Aorta (tissue), 5 donors: ENCODE data around the gene ATP6AP1. TPM values are rescaled to one million over a fixed set of nuclear protein-coding genes. Genes with fewer than 3 reads are reported as not detected.

ENCODE experiments used
- ATAC-seq: fragments of 200-7000 bp; cut with Tn5 transposase; one replicate; pipeline ENCODE4 v1.9.1; 2022; ENCODE audit warnings: moderate library complexity; ENCODE audit not compliant: low FRiP score
- DNase-seq, 2 donors: peaks; one replicate each; pipeline ENCODE4 v3.0.0-alpha.2; 2020
- H3K27ac ChIP-seq, 2 donors: one replicate each; pipeline ENCODE4 v1.5.1; 2013; ENCODE audit warnings: low read length in 2 of 2, mild to moderate bottlenecking in 2 of 2, moderate library complexity in 2 of 2, control low read depth in 1 of 2, inconsistent platforms in 1 of 2, low read depth in 1 of 2
- H3K27me3 ChIP-seq, 2 donors: one replicate each; pipeline ENCODE4 v1.6.1; 2013; ENCODE audit warnings: control low read depth in 1 of 2, low read length in 1 of 2, mild to moderate bottlenecking in 1 of 2, moderate library complexity in 1 of 2; ENCODE audit not compliant: insufficient read depth in 2 of 2, control insufficient read depth in 1 of 2
- H3K36me3 ChIP-seq, 2 donors: one replicate each; pipeline ENCODE4 v1.6.1; 2013; ENCODE audit warnings: control low read depth in 1 of 2, low read length in 1 of 2, mild to moderate bottlenecking in 1 of 2; ENCODE audit not compliant: insufficient read depth in 2 of 2, control insufficient read depth in 1 of 2
- H3K4me1 ChIP-seq, 2 donors: one replicate each; pipeline ENCODE4 v1.6.1; 2013; ENCODE audit warnings: low read length in 2 of 2, control low read depth in 1 of 2, mild to moderate bottlenecking in 1 of 2, moderate library complexity in 1 of 2; ENCODE audit not compliant: insufficient read depth in 2 of 2, control insufficient read depth in 1 of 2
- H3K4me3 ChIP-seq, 2 donors: one replicate each; pipeline ENCODE4 v1.5.1; 2013; ENCODE audit warnings: low read length in 2 of 2, control low read depth in 1 of 2, mild to moderate bottlenecking in 1 of 2
- H3K9me3 ChIP-seq: one replicate; pipeline ENCODE4 v1.6.1; 2013; ENCODE audit warnings: mild to moderate bottlenecking, low read length; ENCODE audit not compliant: control insufficient read depth
- WGBS, 2 donors: extraction: QIAGEN DNeasy Blood & Tissue Kit; methylation state at CpG; one replicate each; pipeline ENCODE4 v1.1.7; 2013; 5-methylcytosine and 5-hydroxymethylcytosine counted together
- intact Hi-C, 2 donors: fragments of 100-400 bp; cut with DNase I; formaldehyde crosslinking; loops; one replicate each; pipeline versions ENCODE4 v1.14.2 to v1.15.0; 2022
- polyA plus RNA-seq, 2 donors: library from polyadenylated mRNA; stranded (reverse); fragments of 200-250 nt; gene quantifications; one replicate each; pipeline ENCODE4 v1.2.3, GENCODE V29; 2013
- total RNA-seq, 2 donors: library from RNA; stranded (reverse); fragmentation: NEBNext Ultra II Directional; extraction: Animal tissue kit (Norgen Biotek cat#: 25700); gene quantifications; one replicate each; pipeline ENCODE4 v1.2.1, GENCODE V29; 2021
- donor health status: healthy with polysubstance abuse.
- donor health status: Bipolar disorder and iron deficiency.
- donor health status: DM: no; HTN: no; CAD: no.
- donor health status: DM: no; HTN: no; CAD: no.
- donor health status: DM: yes; HTN: yes; CAD: no.

The ATP6AP1 gene
- total and polyA plus RNA-seq, 4 donors, result 44.1 to 77.5 (median 63.4) TPM

DNA sequence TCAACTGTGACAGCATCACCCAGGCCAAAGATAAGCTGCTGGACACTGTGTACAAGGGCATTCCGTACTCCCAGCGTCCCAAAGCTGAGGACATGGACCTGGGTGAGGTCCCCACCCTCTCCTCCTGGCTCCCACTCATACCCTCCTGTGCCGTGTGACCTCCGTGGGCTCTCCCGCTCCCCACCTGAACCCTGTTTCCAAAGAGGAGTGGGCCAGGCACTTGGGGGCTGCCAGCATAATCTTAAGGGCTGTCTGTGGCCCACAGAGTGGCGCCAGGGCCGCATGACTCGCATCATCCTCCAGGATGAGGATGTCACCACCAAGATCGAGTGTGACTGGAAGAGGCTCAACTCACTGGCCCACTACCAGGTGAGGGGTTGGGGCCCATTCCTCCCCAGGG lies 40.6 kb downstream of the ATP6AP1 start:
- WGBS, 2 donors, result 83 to 85% methylated on average over 9 of the region's 9 CpGs
- peaks cover 0 to 16% of the 10 kb centered on the region in 2 donors for H3K36me3 ChIP-seq
- intact Hi-C loops, result no loop called here

DNA sequence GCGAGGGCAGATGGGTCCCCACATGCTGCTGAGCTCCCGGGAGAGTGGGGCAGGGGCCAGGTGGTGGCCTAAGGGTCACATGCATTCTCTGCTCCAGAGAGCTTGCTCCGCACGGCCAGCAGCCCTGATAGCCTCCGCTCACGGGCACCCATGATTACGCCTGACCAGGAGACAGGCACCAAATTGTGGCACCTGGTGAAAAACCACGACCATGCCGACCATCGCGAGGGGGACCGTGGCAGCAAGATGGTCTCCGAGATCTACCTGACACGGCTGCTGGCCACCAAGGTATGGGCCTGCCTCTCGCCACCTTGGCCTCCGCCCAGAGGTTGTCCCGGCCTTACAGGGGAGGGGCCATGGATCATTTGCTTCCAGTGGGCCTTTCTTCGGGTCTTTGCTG lies 41.4 kb downstream of the ATP6AP1 start:
- Histone ChIP-seq H3K36me3 (peaks cover 0 to 16% of the 10 kb centered on the region in 2 donors), H3K4me3 (no peak overlapping the region), H3K9me3 (no peaks in the 10 kb centered on the region), H3K27ac (no peak overlapping the region), H3K27me3 (no peaks in the 10 kb centered on the region), H3K4me1 (no peaks in the 10 kb centered on the region)
- ATAC-seq (no peak), DNase-seq (no peak)
- intact Hi-C loops, result no loop called here
- WGBS, 2 donors, result 86% methylated on average over 18 of the region's 18 CpGs

More for the DNA sequence above, 40.6 kb downstream of the ATP6AP1 start:
- no peak overlapping the region for H3K4me3 ChIP-seq
- DNase-seq (no peak), ATAC-seq (no peak)
- H3K27ac ChIP-seq, result no peak overlapping the region
- no peaks in the 10 kb centered on the region for H3K9me3 ChIP-seq
- no peaks in the 10 kb centered on the region for H3K4me1 ChIP-seq
- H3K27me3 ChIP-seq, result no peaks in the 10 kb centered on the region

DNA sequence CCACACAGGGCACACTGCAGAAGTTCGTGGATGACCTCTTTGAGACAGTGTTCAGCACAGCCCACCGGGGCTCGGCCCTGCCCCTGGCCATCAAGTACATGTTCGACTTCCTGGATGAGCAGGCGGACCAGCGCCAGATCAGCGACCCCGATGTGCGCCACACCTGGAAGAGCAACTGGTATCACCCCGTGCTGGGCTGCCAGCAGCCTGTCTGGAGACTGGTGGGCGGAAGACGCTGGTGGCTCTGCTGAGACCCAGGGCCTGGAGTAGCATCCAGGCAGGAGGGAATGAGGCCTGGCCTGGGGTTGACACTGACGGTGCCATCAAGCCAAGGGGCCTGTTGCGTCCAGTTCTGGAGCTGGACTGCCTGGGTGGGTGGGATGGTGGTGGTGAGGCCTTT lies 42.0 kb downstream of the ATP6AP1 start:
- peaks cover 0 to 15% of the 10 kb centered on the region in 2 donors for H3K36me3 ChIP-seq
- DNase-seq (peak in 1 of 2 donors; percentile 36), ATAC-seq (no peak)
- H3K27me3 ChIP-seq, result no peaks in the 10 kb centered on the region
- H3K4me3 ChIP-seq, result no peak overlapping the region
- no peaks in the 10 kb centered on the region for H3K4me1 ChIP-seq
- no peaks in the 10 kb centered on the region for H3K9me3 ChIP-seq
- H3K27ac ChIP-seq, result no peak overlapping the region
- intact Hi-C loops, result no loop called here
- WGBS, 2 donors, result 88 to 90% methylated on average over 14 of the region's 14 CpGs

DNA sequence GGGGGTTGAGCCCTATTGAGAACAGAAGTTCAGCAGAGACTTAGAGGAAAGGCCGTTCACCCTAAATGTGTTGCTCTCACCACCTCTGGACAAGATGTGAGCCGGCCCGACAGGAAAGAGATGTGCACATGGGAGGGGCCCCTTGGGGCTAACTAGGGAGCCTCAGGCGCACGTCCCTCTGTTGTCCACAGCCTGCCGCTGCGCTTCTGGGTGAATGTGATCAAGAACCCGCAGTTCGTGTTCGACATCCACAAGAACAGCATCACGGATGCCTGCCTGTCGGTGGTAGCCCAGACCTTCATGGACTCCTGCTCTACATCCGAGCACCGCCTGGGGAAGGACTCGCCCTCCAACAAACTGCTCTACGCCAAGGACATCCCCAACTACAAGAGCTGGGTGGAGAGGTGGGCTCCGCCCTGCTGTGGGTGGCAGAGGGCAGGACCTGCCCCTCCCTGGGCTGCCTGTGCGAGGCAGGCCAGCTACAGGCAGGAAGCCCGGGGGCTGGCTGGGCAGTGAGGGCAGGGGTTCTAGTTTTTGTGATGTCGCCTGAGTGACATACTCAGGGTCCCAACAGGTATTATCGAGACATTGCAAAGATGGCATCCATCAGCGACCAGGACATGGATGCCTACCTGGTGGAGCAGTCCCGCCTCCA lies 42.6 kb downstream of the ATP6AP1 start:
- DNase-seq (peak in 1 of 2 donors; percentile 70), ATAC-seq (no peak)
- Histone ChIP-seq H3K4me3 (no peak overlapping the region), H3K27me3 (no peaks in the 10 kb centered on the region), H3K27ac (no peak overlapping the region), H3K4me1 (no peaks in the 10 kb centered on the region), H3K36me3 (peaks cover 0 to 11% of the 10 kb centered on the region in 2 donors), H3K9me3 (no peaks in the 10 kb centered on the region)
- intact Hi-C loops, result no loop called here
- 85 to 87% methylated on average over 23 of the region's 23 CpGs for WGBS, 2 donors

DNA sequence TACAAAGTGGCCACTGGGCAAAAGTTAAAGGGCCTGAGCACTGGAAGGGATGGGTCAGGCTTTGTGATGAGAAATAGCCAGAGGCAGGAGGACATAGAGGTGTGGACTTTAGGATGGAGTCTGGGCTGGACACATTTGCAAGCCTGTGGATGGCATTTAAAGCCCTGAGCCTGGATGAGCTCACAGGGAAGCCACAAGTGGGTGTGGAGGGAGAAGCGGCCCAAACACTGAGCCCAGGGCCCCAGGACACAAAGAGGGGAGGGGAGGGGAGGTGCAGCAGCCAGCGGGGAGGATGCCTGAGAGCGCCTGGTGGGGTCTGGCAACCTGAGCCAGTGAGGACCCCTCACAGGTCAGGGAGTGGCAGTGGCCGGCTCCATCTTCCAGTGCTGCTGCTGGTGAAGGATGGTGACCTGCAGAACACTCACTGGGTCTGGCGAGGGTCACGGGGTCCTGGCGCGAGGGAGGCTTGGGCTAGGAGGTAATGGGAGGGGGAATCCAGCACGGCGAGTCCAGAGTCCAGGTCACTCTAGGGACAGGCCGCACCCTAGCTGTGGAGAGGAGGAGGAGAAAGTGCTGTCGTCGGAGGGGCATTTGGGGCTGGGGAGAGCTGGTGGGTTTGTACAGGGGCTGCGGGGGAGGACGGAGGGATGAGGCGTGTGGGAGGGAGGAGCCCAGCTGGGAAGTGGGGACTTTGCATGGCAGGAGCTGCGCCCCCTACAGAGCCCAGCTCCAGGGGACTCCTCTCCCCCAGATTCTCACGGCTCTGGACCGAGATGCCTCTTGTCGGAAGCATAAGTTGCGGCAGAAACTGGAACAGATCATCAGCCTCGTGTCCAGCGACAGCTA lies 43.6 kb downstream of the ATP6AP1 start:
- peaks cover 0 to 11% of the 10 kb centered on the region in 2 donors for H3K36me3 ChIP-seq
- DNase-seq, result no peak
- no peak overlapping the region for H3K4me3 ChIP-seq
- no peaks in the 10 kb centered on the region for H3K9me3 ChIP-seq
- intact Hi-C loops, result no loop called here
- no peak overlapping the region for H3K27ac ChIP-seq
- no peaks in the 10 kb centered on the region for H3K4me1 ChIP-seq
- ATAC-seq, result no peak
- 79 to 84% methylated on average over 23 of the region's 23 CpGs for WGBS, 2 donors
- H3K27me3 ChIP-seq, result no peaks in the 10 kb centered on the region

DNA sequence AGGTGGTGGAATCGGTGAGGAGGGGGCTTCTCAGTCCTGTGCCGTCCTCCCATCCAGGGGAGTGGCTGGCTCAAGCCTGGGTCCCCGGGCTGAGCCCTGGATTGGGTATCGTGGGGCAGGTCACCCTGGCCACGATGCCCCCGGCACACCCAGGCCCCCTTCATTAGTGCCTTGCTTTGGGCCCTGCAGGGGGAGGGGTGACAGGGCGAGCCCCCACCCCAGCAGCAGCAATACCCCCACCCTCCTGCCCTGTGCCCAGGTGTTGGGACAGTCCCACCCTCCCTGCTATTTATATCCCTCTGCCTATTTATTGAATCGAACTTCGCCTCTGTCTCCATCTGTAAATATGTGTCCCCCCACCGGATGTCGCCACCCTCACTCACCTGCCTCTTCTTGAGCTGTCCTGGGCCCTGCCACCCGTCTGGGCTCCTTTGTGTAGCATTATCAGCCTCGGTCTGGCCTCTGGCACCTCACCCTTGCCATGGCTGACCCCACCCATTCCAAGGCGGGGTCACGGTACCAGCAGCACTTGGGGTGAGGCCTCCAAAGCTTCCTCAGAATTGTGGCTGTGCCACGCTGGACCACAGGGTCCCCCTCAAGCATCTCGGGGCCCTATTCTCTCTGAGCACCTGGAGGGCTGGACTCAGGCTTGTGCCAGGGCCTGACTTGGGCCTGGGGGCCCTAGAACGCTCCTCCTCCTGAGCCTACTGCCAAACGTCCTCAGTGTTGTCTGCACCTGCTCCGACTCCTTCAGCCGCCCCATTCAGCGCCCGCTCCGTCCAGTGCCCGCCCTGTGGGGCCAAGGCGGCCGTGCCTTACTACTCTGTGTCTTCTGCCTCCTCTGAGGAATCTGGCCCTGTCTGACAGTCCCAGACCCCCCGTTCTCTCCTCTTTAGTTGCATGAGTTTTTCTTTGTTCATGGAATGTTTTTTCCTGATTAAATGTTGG lies 44.5 kb downstream of the ATP6AP1 start:
- Histone ChIP-seq H3K4me3 (no peak overlapping the region), H3K27ac (no peak overlapping the region), H3K9me3 (no peaks in the 10 kb centered on the region), H3K27me3 (no peaks in the 10 kb centered on the region), H3K4me1 (no peaks in the 10 kb centered on the region), H3K36me3 (peaks cover 0 to 8% of the 10 kb centered on the region in 2 donors)
- ATAC-seq (no peak), DNase-seq (peak in 1 of 2 donors; percentile 33)
- 72 to 76% methylated on average over 28 of the region's 28 CpGs for WGBS, 2 donors
- intact Hi-C loops, result no loop called here

DNA sequence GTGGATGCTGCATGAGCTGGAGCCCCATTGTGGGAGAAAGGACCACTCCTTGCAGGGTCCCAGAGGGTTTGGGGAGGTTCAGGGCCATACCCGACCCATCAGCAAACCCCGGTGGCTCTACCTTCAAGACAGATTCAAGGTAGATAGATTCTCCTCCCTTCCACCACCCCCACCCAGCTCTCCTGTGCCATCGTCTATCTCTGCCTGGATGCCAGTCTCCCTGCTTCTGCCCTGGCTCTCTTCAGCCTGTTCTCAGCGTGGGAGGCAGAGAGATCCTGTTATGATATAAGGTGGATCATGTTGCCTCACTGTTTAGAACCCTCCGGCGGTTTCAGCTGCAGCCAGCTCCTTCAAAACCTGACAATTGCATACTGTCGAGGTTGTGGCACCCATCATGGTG lies 45.2 kb downstream of the ATP6AP1 start:
- Histone ChIP-seq H3K27ac (no peak overlapping the region), H3K27me3 (no peaks in the 10 kb centered on the region), H3K4me3 (no peak overlapping the region), H3K9me3 (no peaks in the 10 kb centered on the region), H3K36me3 (peaks cover 0 to 7% of the 10 kb centered on the region in 2 donors), H3K4me1 (no peaks in the 10 kb centered on the region)
- intact Hi-C loops, result no loop called here
- DNase-seq (no peak), ATAC-seq (no peak)
- WGBS, 2 donors, result 81% methylated on average over 7 of the region's 7 CpGs

DNA sequence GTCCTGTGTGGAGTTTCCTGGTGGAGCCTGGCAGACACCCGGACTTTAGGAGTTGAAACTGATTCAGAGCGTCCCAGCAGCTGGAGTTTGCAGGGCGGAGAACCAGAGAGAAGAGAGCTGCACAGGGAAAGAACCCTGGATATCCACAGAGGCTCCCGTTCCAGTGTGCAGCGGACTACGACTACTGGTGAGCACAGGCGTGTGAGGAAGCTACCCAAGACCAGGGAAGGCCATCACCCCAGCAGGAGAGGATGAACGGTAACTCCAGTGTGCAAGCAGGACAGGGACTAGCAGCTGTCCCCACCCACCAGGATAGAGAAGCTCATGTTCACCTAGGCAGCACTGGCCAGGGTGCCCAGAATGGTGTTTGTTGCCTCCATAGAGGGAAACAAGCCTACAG lies 48.3 kb downstream of the ATP6AP1 start:
- H3K36me3 ChIP-seq, result no peaks in the 10 kb centered on the region
- ATAC-seq, result no peak
- H3K27me3 ChIP-seq, result no peaks in the 10 kb centered on the region
- H3K4me3 ChIP-seq, result no peak overlapping the region
- intact Hi-C loops, result no loop called here
- DNase-seq, result peak in 1 of 2 donors; percentile 24
- no peaks in the 10 kb centered on the region for H3K4me1 ChIP-seq
- H3K27ac ChIP-seq, result no peak overlapping the region
- H3K9me3 ChIP-seq, result no peaks in the 10 kb centered on the region
- 84% methylated on average over 8 of the region's 8 CpGs for WGBS, 2 donors
